PC-9 (cell line): ENCODE data around the gene C2CD4B. TPM values are rescaled to one million over a fixed set of nuclear protein-coding genes. Genes with fewer than 3 reads are reported as not detected.

ENCODE experiments used
- BruUV-seq: library from RNA; stranded (reverse); fragments of 400-500 nt; replicated peaks from 2 replicates; lab custom pipeline; 2021; lab: Mats Ljungman, UMichigan
- CTCF ChIA-PET: fragments of 300-600 bp; sonication (Branson Sonifier 250); formaldehyde crosslinking; loops from one replicate; lab custom pipeline; 2022; ENCODE audit warnings: antibody characterized with exemption; lab: Charles Lee
- POLR2A ChIA-PET: fragments of 300-600 bp; sonication (Branson Sonifier 250); formaldehyde crosslinking; loops from one replicate; lab custom pipeline; 2022; ENCODE audit warnings: antibody characterized with exemption; ENCODE audit not compliant: unreplicated experiment; lab: Charles Lee
- DNase-seq, 2 experiments: peaks; one replicate each; pipeline versions ENCODE4 v3.0.0 to v3.0.0-alpha.2; 2015 to 2022; ENCODE audit warnings: mixed read lengths in 1 of 2
- H2AFZ ChIP-seq: fragments of 200-600 bp; sonication (generic); 2 replicates; pipeline ENCODE4 v1.8.1; 2017; ENCODE audit warnings: antibody characterized with exemption
- H3F3A ChIP-seq: fragments of 200-600 bp; sonication (generic); 2 replicates; pipeline ENCODE4 v1.8.1; 2017; ENCODE audit warnings: antibody characterized with exemption, mild to moderate bottlenecking, low read depth; ENCODE audit not compliant: insufficient read depth
- H3K27ac ChIP-seq: fragments of 200-600 bp; sonication (generic); 2 replicates; pipeline ENCODE4 v1.6.1; 2016; ENCODE audit warnings: mixed run types
- H3K27me3 ChIP-seq: fragments of 200-600 bp; sonication (generic); 2 replicates; pipeline ENCODE4 v1.6.1; 2016; ENCODE audit warnings: low read depth, mixed run types; ENCODE audit not compliant: insufficient read depth
- H3K36me3 ChIP-seq: fragments of 200-600 bp; sonication (generic); 2 replicates; pipeline ENCODE4 v1.6.1; 2016; ENCODE audit warnings: low read depth, mixed run types
- H3K4me1 ChIP-seq: fragments of 200-600 bp; sonication (generic); replicated peaks from 2 replicates; pipeline ENCODE4 v1.6.1; 2016; ENCODE audit warnings: mixed run types; ENCODE audit not compliant: insufficient read depth
- H3K4me2 ChIP-seq: fragments of 200-600 bp; sonication (generic); 2 replicates; pipeline ENCODE4 v1.6.1; 2017; ENCODE audit warnings: mixed run types
- H3K4me3 ChIP-seq: fragments of 200-600 bp; sonication (generic); 2 replicates; pipeline ENCODE4 v1.6.1; 2016; ENCODE audit warnings: mixed run types
- H3K79me2 ChIP-seq: fragments of 200-600 bp; sonication (generic); 2 replicates; pipeline ENCODE4 v1.6.1; 2017; ENCODE audit warnings: low read depth, mixed run types
- H3K9me2 ChIP-seq: fragments of 200-600 bp; sonication (generic); 2 replicates; pipeline ENCODE4 v1.8.1; 2017; ENCODE audit warnings: mild to moderate bottlenecking; ENCODE audit not compliant: insufficient read depth
- H3K9me3 ChIP-seq: fragments of 200-600 bp; sonication (generic); 2 replicates; pipeline ENCODE4 v1.8.1; 2016; ENCODE audit warnings: low read depth; ENCODE audit not compliant: insufficient read depth
- H4K20me1 ChIP-seq: fragments of 200-600 bp; sonication (generic); 2 replicates; pipeline ENCODE4 v1.8.1; 2017; ENCODE audit not compliant: insufficient read depth
- CTCF ChIP-seq: fragments of 200-600 bp; sonication (generic); conservative IDR thresholded peaks from 2 replicates; pipeline ENCODE4 v1.6.1; 2017; ENCODE audit warnings: mixed run types, antibody characterized with exemption, mild to moderate bottlenecking, moderate library complexity
- EZH2 ChIP-seq: fragments of 200-600 bp; sonication (generic); IDR thresholded peaks from 2 replicates; pipeline ENCODE4 v1.8.0; 2017; ENCODE audit warnings: antibody characterized with exemption, low read depth
- intact Hi-C: fragments of 100-400 bp; cut with micrococcal nuclease; formaldehyde crosslinking; loops from one replicate; pipeline ENCODE4 v1.10.0; 2022; ENCODE audit not compliant: unreplicated experiment
- total RNA-seq: library from RNA; stranded (reverse); gene quantifications from 2 replicates; pipeline ENCODE4 v1.2.3, GENCODE V29; 2021

Gene C2CD4B
- total RNA-seq, 1 experiment from 2014 or later, result not detected

DNA sequence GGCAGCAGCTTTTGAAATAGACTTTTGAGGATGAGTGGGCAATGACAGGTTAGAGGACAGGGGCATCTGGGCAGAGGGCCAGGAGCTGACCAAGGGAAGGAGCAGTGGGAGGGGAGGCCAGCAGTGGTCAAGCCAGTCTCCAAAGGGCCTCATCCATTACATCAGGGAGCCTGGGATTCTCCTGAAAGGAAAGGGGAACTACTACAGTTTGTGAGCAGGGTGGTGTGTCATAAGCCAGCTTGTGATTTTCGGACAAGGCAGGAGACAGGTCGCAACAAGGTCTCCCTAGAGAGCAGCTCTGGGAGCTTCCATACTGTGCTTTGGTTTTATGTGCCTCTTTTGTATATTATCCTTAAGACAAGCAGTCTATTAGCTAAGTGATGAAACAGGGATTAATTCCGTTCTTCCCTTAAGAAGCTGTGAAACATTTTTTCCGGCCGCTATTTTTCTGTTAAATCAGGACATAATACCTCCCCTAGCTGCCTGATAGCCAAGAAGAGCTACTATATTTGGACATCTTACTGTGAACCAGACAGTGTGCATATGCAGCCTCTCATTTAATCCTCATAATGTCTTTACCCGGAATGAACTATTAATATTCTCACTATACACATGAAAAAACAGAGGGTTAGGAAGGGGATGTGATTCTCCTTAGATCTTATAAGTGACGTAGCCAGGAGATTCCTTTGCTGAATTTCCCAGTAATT, 46.4 kb downstream of the C2CD4B start:
- TF ChIP-seq CTCF (no peak), EZH2 (no peak)
- intact Hi-C loops, result no loop called here
- Histone ChIP-seq H2AFZ (peak overlapping the region; percentile 2; the same call in 1 of the 2 replicates), H4K20me1 (no peaks in the 10 kb centered on the region), H3K79me2 (no peaks in the 10 kb centered on the region), H3K9me2 (no peaks in the 10 kb centered on the region), H3K27ac (peak overlapping the region; percentile 75), H3K4me3 (peak overlapping the region; percentile 24; the same call in 1 of the 2 replicates), H3K27me3 (no peaks in the 10 kb centered on the region), H3K9me3 (no peaks in the 10 kb centered on the region), H3K4me2 (peak overlapping the region; percentile 63), H3K4me1 (peaks cover 15% of the 10 kb centered on the region), H3K36me3 (no peaks in the 10 kb centered on the region), H3F3A (peaks cover 14% of the 10 kb centered on the region)
- CTCF ChIA-PET, result interaction anchor here (0.8 to 0.9 kb wide), 2 partner anchors 45 to 58 kb away, joined by 3 read pairs; partner anchors contain the start of gene VPS13C
- POLR2A ChIA-PET, result interaction anchor here (0.6 kb wide), 1 partner anchor 129 kb away, joined by 7 read pairs; no protein-coding TSS in a partner anchor
- BruUV-seq, result no TSS peak
- no peak for DNase-seq

- intact Hi-C loops, result no loop called here
- no peak overlapping the region for H3K4me2 ChIP-seq
- no peaks in the 10 kb centered on the region for H3K79me2 ChIP-seq
- no peak for DNase-seq
- no peak for TF ChIP-seq CTCF
- TF ChIP-seq EZH2, result no peak
- no peaks in the 10 kb centered on the region for H3K9me3 ChIP-seq
- H3K4me1 ChIP-seq, result peaks cover 29% of the 10 kb centered on the region
- H3K36me3 ChIP-seq, result no peaks in the 10 kb centered on the region
- no peaks in the 10 kb centered on the region for H3K27me3 ChIP-seq
- POLR2A ChIA-PET, result no interaction called here
- CTCF ChIA-PET, result no interaction called here
- H4K20me1 ChIP-seq, result no peaks in the 10 kb centered on the region
- no peak overlapping the region for H3K4me3 ChIP-seq
- no peaks in the 10 kb centered on the region for H3K9me2 ChIP-seq
- peaks cover 21% of the 10 kb centered on the region for H3F3A ChIP-seq
- BruUV-seq, result no TSS peak
- H2AFZ ChIP-seq, result no peak overlapping the region
- no peak overlapping the region for H3K27ac ChIP-seq
These were observed 49.2 kb downstream of the C2CD4B start for GRCh38 chr15:62115847-62116246.

Other genes with a start within 250 kb of the C2CD4B start
- gene VPS13C, start 104.8 kb downstream of the C2CD4B start, total RNA-seq, result 40.0 and 48.9 TPM in 2 replicates
- 0.09 TPM in 1 of 2 replicates, not detected in the other for gene C2CD4A, start 98.3 kb downstream of the C2CD4B start, total RNA-seq
- gene TLN2, start 225.3 kb upstream of the C2CD4B start, total RNA-seq, result 8.7 and 16.0 TPM in 2 replicates